Kidney (tissue), 14 donors: ENCODE measurements around the gene ATP5PO. TPM values are rescaled to one million over a fixed set of nuclear protein-coding genes. Genes with fewer than 3 reads are reported as not detected.
"Not testable (repeated sequence)": the region's sequence is repeated elsewhere in the genome, so short reads cannot be mapped to it uniquely, and the experiment has no call there.

Source experiments
- DNase-seq, 5 donors: peaks; one replicate each; pipeline ENCODE4 v3.0.0-alpha.2; 2013 to 2020
- FAIRE-seq: peaks from 2 replicates; lab custom pipeline; 2012; peaks lifted over from hg19 to GRCh38; lab: Jason Lieb, UNC
- H3K27ac ChIP-seq, 2 donors: one replicate each; pipeline ENCODE4 v1.7.0; 2013; ENCODE audit warnings: low read depth in 2 of 2, low read length in 2 of 2, inconsistent platforms in 1 of 2
- H3K27me3 ChIP-seq: one replicate; pipeline ENCODE4 v1.7.1; 2013; ENCODE audit warnings: low read length, inconsistent platforms; ENCODE audit not compliant: control insufficient read depth, insufficient read depth
- H3K36me3 ChIP-seq, 3 donors: one replicate each; pipeline versions ENCODE4 v1.7.0 to v1.7.1; 2013; ENCODE audit warnings: low read length in 3 of 3, control low read depth in 1 of 3, inconsistent platforms in 1 of 3; ENCODE audit not compliant: insufficient read depth in 3 of 3, control insufficient read depth in 2 of 3
- H3K4me1 ChIP-seq, 3 donors: one replicate each; pipeline versions ENCODE4 v1.7.0 to v1.7.1; 2013; ENCODE audit warnings: low read length in 3 of 3, inconsistent platforms in 1 of 3, low read depth in 1 of 3; ENCODE audit not compliant: control insufficient read depth in 2 of 3, insufficient read depth in 2 of 3
- H3K4me3 ChIP-seq, 3 donors: one replicate each; pipeline versions ENCODE4 v1.7.0 to v1.8.1; 2013; ENCODE audit warnings: low read length in 3 of 3, control low read depth in 1 of 3, inconsistent platforms in 1 of 3
- H3K9ac ChIP-seq, 3 donors: one replicate each; pipeline versions ENCODE4 v1.7.0 to v1.7.1; 2013; ENCODE audit warnings: low read length in 3 of 3, control low read depth in 1 of 3, inconsistent platforms in 1 of 3
- H3K9me3 ChIP-seq, 3 donors: one replicate each; pipeline versions ENCODE4 v1.7.0 to v1.7.1; 2013; ENCODE audit warnings: low read length in 3 of 3, control low read depth in 1 of 3, inconsistent platforms in 1 of 3; ENCODE audit not compliant: control insufficient read depth in 2 of 3, insufficient read depth in 1 of 3
- CTCF ChIP-seq: IDR thresholded peaks from 3 replicates; pipeline ENCODE4 v1.5.1; 2012; ENCODE audit warnings: mild to moderate bottlenecking, moderate library complexity, borderline replicate concordance; ENCODE audit not compliant: insufficient read depth; ENCODE audit errors: extremely low read depth
- intact Hi-C: fragments of 100-400 bp; cut with DNase I; formaldehyde crosslinking; loops from one replicate; pipeline ENCODE4 v1.11.1; 2022
- polyA plus RNA-seq: library from polyadenylated mRNA; stranded (reverse); fragments of 350-450 nt; fragmentation: Illumina TruSeq; extraction: RNeasy Lipid Tissue Mini Kit (QIAGEN cat#74804); gene quantifications from one replicate; pipeline ENCODE4 v1.2.3, GENCODE V29; 2014; ENCODE audit warnings: low read depth, low replicate concordance; ENCODE audit not compliant: insufficient read depth
- total RNA-seq: library from RNA; stranded (reverse); fragmentation: NEBNext Ultra II Directional; extraction: Animal tissue kit (Norgen Biotek cat#: 25700); gene quantifications from one replicate; pipeline ENCODE4 v1.2.1, GENCODE V29; 2021
- donor health status: control.
- donor health status: control.
- donor health status: control.
- donor health status: control.
- donor health status: control.
- donor health status: DM: yes; HTN: yes; CAD: no.
- donor health status: Normal renal cell carcinoma (clear cell type).

The ATP5PO gene
- total and polyA plus RNA-seq, 2 donors from 2014 or later: 165 to 693 TPM

- TF ChIP-seq CTCF: no peak
- intact Hi-C loops: no loop called here
- H3K4me3 ChIP-seq: no peak overlapping the region
- H3K36me3 ChIP-seq: no peaks in the 10 kb centered on the region
- H3K9me3 ChIP-seq: no peaks in the 10 kb centered on the region
- no peaks in the 10 kb centered on the region for H3K27me3 ChIP-seq
- FAIRE-seq (no peak), DNase-seq (no peak)
- no peak overlapping the region for H3K9ac ChIP-seq
- no peak overlapping the region for H3K27ac ChIP-seq
- H3K4me1 ChIP-seq: no peaks in the 10 kb centered on the region
These were observed 44.8 kb downstream of the ATP5PO start for GRCh38 chr21:33870768-33871167.

DNA sequence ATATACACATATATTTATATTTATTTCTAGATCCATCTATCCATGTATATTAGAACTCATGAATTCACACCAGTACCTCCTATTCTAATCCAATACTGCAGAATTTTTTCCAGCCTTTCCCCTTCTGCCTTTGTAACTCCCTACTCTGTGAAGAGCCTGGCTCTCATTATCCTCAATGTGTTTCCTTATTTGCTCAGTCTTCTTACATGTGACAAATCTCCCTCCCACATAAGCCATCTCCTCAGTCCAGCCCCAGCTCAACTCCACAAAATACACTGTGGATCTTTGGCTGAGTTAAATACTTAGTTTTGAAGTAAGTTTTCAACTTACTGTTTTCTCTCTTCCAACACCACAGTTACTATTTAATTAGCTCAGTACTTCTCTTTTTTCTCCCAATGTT is 45.7 kb downstream of the ATP5PO start:
- H3K9me3 ChIP-seq: no peaks in the 10 kb centered on the region
- no peak overlapping the region for H3K27ac ChIP-seq
- FAIRE-seq (no peak), DNase-seq (no peak)
- no peaks in the 10 kb centered on the region for H3K36me3 ChIP-seq
- H3K4me3 ChIP-seq: no peak overlapping the region
- no peaks in the 10 kb centered on the region for H3K27me3 ChIP-seq
- H3K9ac ChIP-seq: no peak overlapping the region
- intact Hi-C loops: no loop called here
- H3K4me1 ChIP-seq: no peaks in the 10 kb centered on the region
- no peak for TF ChIP-seq CTCF

- H3K9me3 ChIP-seq, H3K27ac ChIP-seq, FAIRE-seq, H3K27me3 ChIP-seq, H3K4me1 ChIP-seq, H3K9ac ChIP-seq, H3K36me3 ChIP-seq, H3K4me3 ChIP-seq, intact Hi-C loops: not testable (repeated sequence)
- peak in 3 of 5 donors; percentile 25 to 42 (median 37) for DNase-seq
These were observed 47.7 kb downstream of the ATP5PO start for GRCh38 chr21:33867868-33868267.

- no peak for FAIRE-seq
- H3K9me3 ChIP-seq: no peaks in the 10 kb centered on the region
- no peak for TF ChIP-seq CTCF
- H3K27me3 ChIP-seq: no peaks in the 10 kb centered on the region
- H3K27ac ChIP-seq: no peak overlapping the region
- H3K4me1 ChIP-seq: no peaks in the 10 kb centered on the region
- H3K4me3 ChIP-seq: no peak overlapping the region
- H3K36me3 ChIP-seq: no peaks in the 10 kb centered on the region
- no peak for DNase-seq
- intact Hi-C loops: no loop called here
- no peak overlapping the region for H3K9ac ChIP-seq
These were observed 48.8 kb downstream of the ATP5PO start for GRCh38 chr21:33866826-33867225.
